ENCODE results near the gene KLF16. TPM values are rescaled to one million over a fixed set of nuclear protein-coding genes. Genes with fewer than 3 reads are reported as not detected.

The KLF16 gene
- total and polyA plus RNA-seq, 9 of the 15 experiments (the other 6 are each of a cell fraction or from before 2014, with no cell fraction given), result 0.04 to 60.4 (median 6.8) TPM

- intact Hi-C loops (cut with micrococcal nuclease) (no loop called here), in situ Hi-C loops (cut with MboI) (no loop called here)
- CTCF ChIA-PET (ENCODE audit: low intra/inter-chr PET ratio), result no interaction called here
- H3K79me2 ChIP-seq (ENCODE audit: control insufficient read depth, insufficient read depth, low read length), result peaks cover 83% of the 10 kb centered on the region
- H3K4me2 ChIP-seq (ENCODE audit: insufficient read depth, low read length), result peak overlapping the region; percentile 99
- TF ChIP-seq KLF6 (CRISPR knock-in tag; IDR thresholded peaks at IDR 0.05; ENCODE audit: borderline replicate concordance) (no peak), POLR2G (IDR thresholded peaks at IDR 0.05; ENCODE audit: low read depth, low read length) (peak; percentile 41; the same call in 1 of the 2 replicates), MLLT1 (IDR thresholded peaks at IDR 0.05) (no peak), CREB3L1 (IDR thresholded peaks at IDR 0.05; ENCODE audit: borderline replicate concordance, low read depth) (no peak), SMC3 (conservative IDR thresholded peaks at IDR 0.05; ENCODE audit: insufficient read depth, low read depth, low read length) (no peak), OTX1 (CRISPR knock-in tag; IDR thresholded peaks at IDR 0.05) (no peak), ZNF121 (CRISPR knock-in tag; conservative IDR thresholded peaks at IDR 0.05) (peak; percentile 86)
- FAIRE-seq (no peak), ATAC-seq (no peak), DNase-seq (ENCODE audit: extremely low read depth in 1 of 4, low spot score in 3 of 4) (no peak)
- BruUV-seq (replicated peaks), result no TSS peak
- no peaks in the 10 kb centered on the region for H3K9me3 ChIP-seq (replicated peaks; ENCODE audit: control insufficient read depth, insufficient read depth, low read depth, low read length)
- H3K27me3 ChIP-seq (ENCODE audit: control insufficient read depth in 2 of 2, insufficient read depth in 2 of 2, low read length in 2 of 2), result no peaks in the 10 kb centered on the region
- H3K9me1 ChIP-seq (ENCODE audit: control insufficient read depth, insufficient read depth, low read length), result no peaks in the 10 kb centered on the region
- H2AFZ ChIP-seq (ENCODE audit: low read depth, low read length), result no peak overlapping the region
- H3K9ac ChIP-seq (ENCODE audit: insufficient read depth in 1 of 2, low read depth in 2 of 2, low read length in 2 of 2), result peak overlapping the region; percentile 90 to 99
- H3K36me3 ChIP-seq (ENCODE audit: control insufficient read depth, insufficient read depth, low read length), result peaks cover 57% of the 10 kb centered on the region
- H3K27ac ChIP-seq (ENCODE audit: extremely low read depth, low read depth, low read length), result peak overlapping the region; percentile 100; the same call in 2 of the 3 replicates
- POLR2A ChIA-PET, result interaction anchor here (0.6 to 1.8 kb wide), 4 partner anchors 8 to 825 kb away, joined by 3 to 9 read pairs (median 6); no protein-coding TSS in a partner anchor
- peaks cover 18 to 83% of the 10 kb centered on the region in 2 experiments for H3K4me1 ChIP-seq (replicated peaks in 1 of 2; ENCODE audit: control insufficient read depth in 2 of 2, insufficient read depth in 2 of 2, low read length in 2 of 2)
- peaks cover 45% of the 10 kb centered on the region for H4K20me1 ChIP-seq (replicated peaks; ENCODE audit: control insufficient read depth, insufficient read depth, low read length)
- H3K4me3 ChIP-seq, result peak overlapping the region; percentile 100
- WGBS (ENCODE audit: insufficient coverage, low coverage, missing lambda C conversion rate), result 58% methylated on average over 29 of the region's 29 CpGs
Measured at GRCh38 chr19:1846517-1847204, 16.7 kb downstream of the KLF16 start.
